HCT116 (cell line): ENCODE data around the gene CALML3. TPM values are rescaled to one million over a fixed set of nuclear protein-coding genes. Genes with fewer than 3 reads are reported as not detected.

Experiments used
- ATAC-seq: fragments of 200-7000 bp; cut with Tn5 transposase; 2 replicates; pipeline ENCODE4 v1.9.1; 2020; ENCODE audit warnings: mild to moderate bottlenecking, moderate library complexity
- BruUV-seq: library from RNA; stranded (reverse); fragments of 400-500 nt; replicated peaks from 2 replicates; lab custom pipeline; 2021; lab: Mats Ljungman, UMichigan
- CTCF ChIA-PET: fragments of 300-600 bp; sonication (Branson Sonifier 250); formaldehyde crosslinking; loops from one replicate; lab custom pipeline; 2021; ENCODE audit warnings: antibody characterized with exemption; lab: Charles Lee
- POLR2A ChIA-PET: fragments of 300-600, 350-600 bp; sonication (Branson Sonifier 250); formaldehyde crosslinking; loops from one replicate; lab custom pipeline; 2021; ENCODE audit warnings: antibody characterized with exemption; lab: Charles Lee
- RAD21 ChIA-PET, 2 experiments: fragments of 300-600 bp; sonication (Branson Sonifier 250); formaldehyde crosslinking; loops; one replicate each; lab custom pipeline; 2023; ENCODE audit warnings: low total read pairs in 2 of 2; ENCODE audit not compliant: uncharacterized antibody in 2 of 2, unreplicated experiment in 2 of 2, low non-redundant PET in 1 of 2; lab: Charles Lee
- DNase-seq: peaks from one replicate; pipeline ENCODE4 v3.0.0-alpha.2; 2010; ENCODE audit warnings: low read depth, low spot score
- H2AFZ ChIP-seq: fragments of 200-600 bp; shearing (Covaris generic), sonication (generic); 2 replicates; pipeline ENCODE4 v1.6.1; 2017; ENCODE audit warnings: low read depth, mixed run types, mixed read lengths, antibody characterized with exemption, low read length; ENCODE audit not compliant: poor library complexity, severe bottlenecking
- H3K27ac ChIP-seq: 2 replicates; pipeline ENCODE4 v1.5.1; 2012; ENCODE audit warnings: low read depth, low read length
- H3K27me3 ChIP-seq: fragments of 200-600 bp; sonication (generic); 2 replicates; pipeline ENCODE4 v1.6.1; 2016; ENCODE audit warnings: mixed run types, low read length, mixed read lengths; ENCODE audit not compliant: insufficient read depth
- H3K36me3 ChIP-seq, 2 experiments: fragments of 200-500 bp in 1 of 2; fragments of 200-600 bp in 1 of 2; sonication (Bioruptor generic) in 1 of 2; sonication (generic) in 1 of 2; 2 replicates each; pipeline versions ENCODE4 v1.5.1 to v1.6.1; 2014 to 2016; ENCODE audit warnings: low read length in 2 of 2, inconsistent platforms in 1 of 2, mixed read lengths in 1 of 2, mixed run types in 1 of 2; ENCODE audit not compliant: insufficient read depth in 2 of 2, control insufficient read depth in 1 of 2
- H3K4me1 ChIP-seq, 2 experiments: fragments of 200-600 bp in 1 of 2; sonication (generic) in 1 of 2; 2 replicates each; pipeline versions ENCODE4 v1.5.1 to v1.6.1; 2012 to 2017; ENCODE audit warnings: low read length in 2 of 2, inconsistent platforms in 1 of 2, mild to moderate bottlenecking in 1 of 2, mixed read lengths in 1 of 2, mixed run types in 1 of 2, moderate library complexity in 1 of 2; ENCODE audit not compliant: insufficient read depth in 2 of 2, control insufficient read depth in 1 of 2
- H3K4me2 ChIP-seq: fragments of 200-600 bp; sonication (generic); 2 replicates; pipeline ENCODE4 v1.6.1; 2017; ENCODE audit warnings: mixed run types, low read length, mixed read lengths
- H3K4me3 ChIP-seq, 2 experiments: fragments of 200-600 bp in 1 of 2; sonication (generic) in 1 of 2; replicated peaks in 1 of 2; 2 replicates each; pipeline ENCODE4 v1.5.1; 2011 to 2016; ENCODE audit warnings: low read length in 2 of 2, control low read depth in 1 of 2, low read depth in 1 of 2, mild to moderate bottlenecking in 1 of 2, mixed read lengths in 1 of 2, mixed run types in 1 of 2
- H3K79me2 ChIP-seq: fragments of 200-600 bp; sonication (generic); 2 replicates; pipeline ENCODE4 v1.6.1; 2017; ENCODE audit warnings: mild to moderate bottlenecking, mixed run types, low read length, moderate library complexity, mixed read lengths; ENCODE audit not compliant: insufficient read depth
- H3K9ac ChIP-seq: fragments of 200-600 bp; sonication (generic); 2 replicates; pipeline ENCODE4 v1.6.1; 2016; ENCODE audit warnings: low read length, mixed read lengths
- H3K9me2 ChIP-seq: fragments of 200-600 bp; sonication (generic), shearing (Covaris generic); 2 replicates; pipeline ENCODE4 v1.6.1; 2017; ENCODE audit warnings: mixed run types, mild to moderate bottlenecking, moderate library complexity; ENCODE audit not compliant: insufficient read depth
- H3K9me3 ChIP-seq, 2 experiments: fragments of 200-500 bp in 1 of 2; fragments of 200-600 bp in 1 of 2; sonication (Bioruptor generic) in 1 of 2; sonication (generic) in 1 of 2; 2 replicates each; pipeline ENCODE4 v1.6.1; 2014 to 2017; ENCODE audit warnings: low read length in 2 of 2, mixed read lengths in 2 of 2, inconsistent platforms in 1 of 2, low read depth in 1 of 2, mild to moderate bottlenecking in 1 of 2, mixed run types in 1 of 2, moderate library complexity in 1 of 2; ENCODE audit not compliant: control insufficient read depth in 1 of 2, insufficient read depth in 1 of 2
- H4K20me1 ChIP-seq: fragments of 200-600 bp; sonication (generic), shearing (Covaris generic); 2 replicates; pipeline ENCODE4 v1.6.1; 2017; ENCODE audit warnings: mixed run types, mild to moderate bottlenecking, moderate library complexity; ENCODE audit not compliant: insufficient read depth
- CEBPB ChIP-seq: IDR thresholded peaks from 2 replicates; pipeline ENCODE4 v1.6.1; 2012; ENCODE audit warnings: low read depth
- CTCF ChIP-seq, 3 experiments: fragments of 200-600 bp in 1 of 3; sonication (generic) in 1 of 3; IDR thresholded peaks in 2 of 3; conservative IDR thresholded peaks in 1 of 3; 2 replicates each; pipeline ENCODE4 v1.5.1; 2012 to 2017; ENCODE audit warnings: low read depth in 2 of 3, low read length in 2 of 3, antibody characterized with exemption in 1 of 3, borderline replicate concordance in 1 of 3, control low read depth in 1 of 3, mild to moderate bottlenecking in 1 of 3, mixed read lengths in 1 of 3, mixed run types in 1 of 3, moderate library complexity in 1 of 3; ENCODE audit not compliant: insufficient read depth in 1 of 3
- ELF1 ChIP-seq: IDR thresholded peaks from 2 replicates; pipeline ENCODE4 v1.6.1; 2012; ENCODE audit warnings: low read depth, borderline replicate concordance
- EZH2phosphoT487 ChIP-seq: fragments of 200-600 bp; IDR thresholded peaks from 2 replicates; pipeline ENCODE4 v1.6.1; 2018; ENCODE audit warnings: antibody characterized with exemption, borderline replicate concordance
- FOSL1 ChIP-seq: IDR thresholded peaks from 2 replicates; pipeline ENCODE4 v1.6.1; 2012; ENCODE audit warnings: low read depth
- POLR2A ChIP-seq: IDR thresholded peaks from 2 replicates; pipeline ENCODE4 v1.7.0; 2011; ENCODE audit warnings: borderline replicate concordance; ENCODE audit not compliant: insufficient read depth, insufficient read length; ENCODE audit errors: extremely low read depth
- POLR2AphosphoS5 ChIP-seq: IDR thresholded peaks from 2 replicates; pipeline ENCODE4 v1.6.1; 2011; ENCODE audit warnings: mild to moderate bottlenecking, low read depth, low read length, moderate library complexity
- RAD21 ChIP-seq: IDR thresholded peaks from 2 replicates; pipeline ENCODE4 v1.6.1; 2012; ENCODE audit warnings: low read depth, mild to moderate bottlenecking
- REST ChIP-seq: IDR thresholded peaks from 2 replicates; pipeline ENCODE4 v1.6.1; 2012; ENCODE audit warnings: low read depth
- SRF ChIP-seq: IDR thresholded peaks from 2 replicates; pipeline ENCODE4 v1.6.1; 2012; ENCODE audit warnings: low read depth
- TCF7L2 ChIP-seq: IDR thresholded peaks from 2 replicates; pipeline ENCODE4 v1.7.0; 2011; ENCODE audit warnings: borderline replicate concordance, inconsistent platforms; ENCODE audit not compliant: insufficient read depth, insufficient read length; ENCODE audit errors: extremely low read depth
- YY1 ChIP-seq: IDR thresholded peaks from 2 replicates; pipeline ENCODE4 v1.6.1; 2011; ENCODE audit warnings: low read length, low read depth, moderate library complexity, mild to moderate bottlenecking; ENCODE audit not compliant: insufficient replicate concordance; ENCODE audit errors: extremely low read depth
- intact Hi-C: fragments of 100-400 bp; cut with micrococcal nuclease; formaldehyde crosslinking; loops from 2 replicates; pipeline ENCODE4 v1.10.0; 2022
- total RNA-seq: library from RNA; stranded (reverse); gene quantifications from one replicate; pipeline ENCODE4 v1.2.1, GENCODE V29; 2021; ENCODE audit not compliant: unreplicated experiment

CALML3 gene
- total RNA-seq, 1 experiment from 2014 or later, result not detected

DNA sequence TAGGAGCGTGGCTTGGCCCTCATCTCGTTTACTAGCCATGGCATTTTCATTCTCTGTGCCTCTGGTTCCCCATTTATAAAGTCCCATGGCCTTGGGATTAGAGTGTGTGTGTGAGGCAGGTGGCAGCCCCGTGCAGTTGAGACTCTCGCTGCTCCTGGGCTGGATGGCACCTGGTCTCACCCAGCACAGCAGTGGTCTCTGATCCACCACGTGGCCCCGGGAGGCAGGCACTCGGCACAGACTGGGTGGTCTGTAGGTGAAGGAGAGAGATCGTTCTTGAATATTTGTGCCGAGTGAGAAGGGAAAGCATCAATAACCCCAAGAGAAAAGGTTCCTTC lies 50.4 kb downstream of the CALML3 start:
- no peaks in the 10 kb centered on the region for H3K4me1 ChIP-seq
- no peak overlapping the region for H2AFZ ChIP-seq
- intact Hi-C loops, result no loop called here
- H3K27ac ChIP-seq, result no peak overlapping the region
- H3K9me2 ChIP-seq, result no peaks in the 10 kb centered on the region
- no peaks in the 10 kb centered on the region for H3K79me2 ChIP-seq
- H3K9me3 ChIP-seq, result no peaks in the 10 kb centered on the region
- no peaks in the 10 kb centered on the region for H4K20me1 ChIP-seq
- no TSS peak for BruUV-seq
- no peaks in the 10 kb centered on the region for H3K36me3 ChIP-seq
- no peak overlapping the region for H3K9ac ChIP-seq
- DNase-seq (no peak), ATAC-seq (no peak)
- no peak overlapping the region for H3K4me2 ChIP-seq
- TF ChIP-seq POLR2A, result no peak
- no peak for TF ChIP-seq POLR2AphosphoS5
- TF ChIP-seq YY1, result no peak
- TF ChIP-seq CTCF (IDR thresholded peaks at IDR 0.05 in 2 of 3, conservative IDR thresholded peaks at IDR 0.05 in 1 of 3; ENCODE audit: borderline replicate concordance in 1 of 3, insufficient read depth in 1 of 3, low read depth in 2 of 3, low read length in 2 of 3), result no peak
- no peak for TF ChIP-seq RAD21
- no peak for TF ChIP-seq FOSL1
- no peak for TF ChIP-seq EZH2phosphoT487
- no peak overlapping the region for H3K4me3 ChIP-seq
- no peaks in the 10 kb centered on the region for H3K27me3 ChIP-seq
- ChIA-PET RAD21 (no interaction called here), POLR2A (no interaction called here), CTCF (no interaction called here)

GRCh38 chr10:5575482-5576153 lies 50.9 kb downstream of the CALML3 start:
- no peak overlapping the region for H3K4me3 ChIP-seq
- no peaks in the 10 kb centered on the region for H4K20me1 ChIP-seq
- ChIA-PET CTCF (no interaction called here), POLR2A (no interaction called here), RAD21 (no interaction called here)
- H3K9ac ChIP-seq, result no peak overlapping the region
- no peaks in the 10 kb centered on the region for H3K27me3 ChIP-seq
- H3K9me2 ChIP-seq, result no peaks in the 10 kb centered on the region
- no peaks in the 10 kb centered on the region for H3K79me2 ChIP-seq
- intact Hi-C loops, result no loop called here
- no peaks in the 10 kb centered on the region for H3K36me3 ChIP-seq
- no peak for ATAC-seq
- no peaks in the 10 kb centered on the region for H3K4me1 ChIP-seq
- H3K4me2 ChIP-seq, result no peak overlapping the region
- H3K9me3 ChIP-seq, result no peaks in the 10 kb centered on the region
- no TSS peak for BruUV-seq
- H2AFZ ChIP-seq, result no peak overlapping the region
- no peak for DNase-seq
- H3K27ac ChIP-seq, result no peak overlapping the region
- TF ChIP-seq ELF1, result no peak
- no peak for TF ChIP-seq CTCF (IDR thresholded peaks at IDR 0.05 in 2 of 3, conservative IDR thresholded peaks at IDR 0.05 in 1 of 3; ENCODE audit: borderline replicate concordance in 1 of 3, insufficient read depth in 1 of 3, low read depth in 2 of 3, low read length in 2 of 3)
- TF ChIP-seq TCF7L2, result no peak
- no peak for TF ChIP-seq SRF
- TF ChIP-seq CEBPB, result no peak
- TF ChIP-seq REST, result no peak
- TF ChIP-seq FOSL1, result no peak
